ENCODE data around the gene LITAFD. TPM values are rescaled to one million over a fixed set of nuclear protein-coding genes. Genes with fewer than 3 reads are reported as not detected.

The LITAFD gene
- polyA plus RNA-seq, 1 donor from 2014 or later = not detected

DNA sequence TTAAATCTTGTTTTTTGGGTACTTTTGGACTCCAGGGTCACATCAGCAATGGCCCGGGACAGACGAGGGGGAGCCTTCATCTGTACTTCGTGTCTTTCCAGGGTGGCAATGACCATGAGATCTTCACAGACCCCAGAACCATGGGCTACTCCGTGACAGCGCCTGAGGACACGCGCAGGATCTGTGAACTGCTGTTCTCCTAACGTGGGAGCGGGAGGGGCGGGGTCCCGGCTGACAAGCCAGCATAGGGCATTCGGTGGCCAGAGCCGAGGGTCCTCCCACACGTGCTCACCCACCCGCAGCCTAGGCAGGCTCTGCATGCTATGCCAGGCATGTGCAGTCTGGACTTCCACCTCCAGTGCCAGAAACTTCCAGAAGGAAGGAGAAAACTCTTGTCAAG, 34.5 kb upstream of the LITAFD start:
- H3K9me2 ChIP-seq (ENCODE audit: insufficient read depth, low read length) = no peaks in the 10 kb centered on the region

DNA sequence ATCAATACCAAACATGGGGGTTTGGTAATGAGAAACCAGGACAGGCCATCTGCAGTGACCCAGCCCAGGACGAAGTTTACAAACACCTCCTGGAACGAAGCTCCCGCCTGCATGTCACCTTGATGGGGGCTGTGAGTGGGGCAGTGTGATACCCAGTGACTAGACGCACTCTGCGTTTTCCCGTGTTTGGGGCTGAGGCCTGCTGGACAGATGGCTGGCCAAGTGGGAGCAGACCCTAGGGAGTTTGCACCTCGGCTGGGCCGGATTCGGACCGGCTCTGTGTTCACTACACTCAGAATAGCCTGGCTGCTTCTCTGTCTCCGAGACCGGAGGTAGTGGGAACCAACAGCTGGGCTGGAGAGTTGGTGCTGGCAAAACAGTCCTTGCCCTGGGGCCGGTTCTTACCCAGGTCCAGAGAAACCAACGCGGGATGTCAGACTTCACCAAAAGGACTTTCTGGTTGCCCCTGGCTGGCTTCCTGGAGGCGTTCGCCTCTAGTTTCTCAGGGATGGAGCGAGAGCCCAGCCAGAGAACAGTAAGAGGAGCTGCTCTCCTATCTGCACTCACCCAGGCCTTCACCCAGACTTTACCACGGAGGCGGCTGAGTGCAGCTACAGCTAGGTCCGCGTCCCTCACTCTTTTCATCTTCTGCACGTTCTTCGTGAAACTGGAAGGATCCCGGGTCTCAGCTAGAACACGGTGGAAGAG, 33.8 kb upstream of the LITAFD start:
- H2AFZ ChIP-seq (ENCODE audit: low read depth, low read length) = no peak overlapping the region
- H3K4me2 ChIP-seq (ENCODE audit: low read length) = no peak overlapping the region
- H3K27ac ChIP-seq (ENCODE audit: low read length) = no peak overlapping the region
- no peaks in the 10 kb centered on the region for H4K20me1 ChIP-seq (ENCODE audit: insufficient read depth)
- no peaks in the 10 kb centered on the region for H3K9me2 ChIP-seq (ENCODE audit: insufficient read depth, low read length)
- no peaks in the 10 kb centered on the region for H3F3A ChIP-seq (ENCODE audit: insufficient read depth, low read length, poor library complexity, severe bottlenecking)
- no peaks in the 10 kb centered on the region for H3K9me3 ChIP-seq (ENCODE audit: low read length)
- no peak overlapping the region for H3K4me3 ChIP-seq (ENCODE audit: low read length)
- no peak overlapping the region for H3K9ac ChIP-seq (ENCODE audit: low read length)
- H3K36me3 ChIP-seq (ENCODE audit: insufficient read depth, low read length) = no peaks in the 10 kb centered on the region
- no peak for TF ChIP-seq MXI1 (conservative IDR thresholded peaks at IDR 0.05; ENCODE audit: poor library complexity, severe bottlenecking)
- TF ChIP-seq SMC3 (conservative IDR thresholded peaks at IDR 0.05; ENCODE audit: poor library complexity) = no peak
- no peak for TF ChIP-seq RAD21 (conservative IDR thresholded peaks at IDR 0.05)
- no peaks in the 10 kb centered on the region for H3K27me3 ChIP-seq (ENCODE audit: insufficient read depth, low read depth, low read length)
- H3K79me2 ChIP-seq (replicated peaks; ENCODE audit: insufficient read depth, low read length) = no peaks in the 10 kb centered on the region

More for the DNA sequence above, 34.5 kb upstream of the LITAFD start:
- no peak overlapping the region for H2AFZ ChIP-seq (ENCODE audit: low read depth, low read length)
- H3K27ac ChIP-seq (ENCODE audit: low read length) = no peak overlapping the region
- no peaks in the 10 kb centered on the region for H3K27me3 ChIP-seq (ENCODE audit: insufficient read depth, low read depth, low read length)
- no peaks in the 10 kb centered on the region for H3K36me3 ChIP-seq (ENCODE audit: insufficient read depth, low read length)
- H3K79me2 ChIP-seq (replicated peaks; ENCODE audit: insufficient read depth, low read length) = no peaks in the 10 kb centered on the region
- H4K20me1 ChIP-seq (ENCODE audit: insufficient read depth) = no peaks in the 10 kb centered on the region
- H3K4me2 ChIP-seq (ENCODE audit: low read length) = no peak overlapping the region
- no peak overlapping the region for H3K9ac ChIP-seq (ENCODE audit: low read length)
- TF ChIP-seq POLR2AphosphoS5 (IDR thresholded peaks at IDR 0.05) (no peak), EZH2 (IDR thresholded peaks at IDR 0.05; ENCODE audit: borderline replicate concordance, insufficient read depth, low read length, poor library complexity, severe bottlenecking) (no peak), RAD21 (conservative IDR thresholded peaks at IDR 0.05) (no peak), TAF1 (IDR thresholded peaks at IDR 0.05; ENCODE audit: low read depth) (no peak), SMC3 (conservative IDR thresholded peaks at IDR 0.05; ENCODE audit: poor library complexity) (no peak), EP300 (conservative IDR thresholded peaks at IDR 0.05; ENCODE audit: poor library complexity, severe bottlenecking) (no peak), MXI1 (conservative IDR thresholded peaks at IDR 0.05; ENCODE audit: poor library complexity, severe bottlenecking) (no peak)
- TF ChIP-seq, protein P1, sequence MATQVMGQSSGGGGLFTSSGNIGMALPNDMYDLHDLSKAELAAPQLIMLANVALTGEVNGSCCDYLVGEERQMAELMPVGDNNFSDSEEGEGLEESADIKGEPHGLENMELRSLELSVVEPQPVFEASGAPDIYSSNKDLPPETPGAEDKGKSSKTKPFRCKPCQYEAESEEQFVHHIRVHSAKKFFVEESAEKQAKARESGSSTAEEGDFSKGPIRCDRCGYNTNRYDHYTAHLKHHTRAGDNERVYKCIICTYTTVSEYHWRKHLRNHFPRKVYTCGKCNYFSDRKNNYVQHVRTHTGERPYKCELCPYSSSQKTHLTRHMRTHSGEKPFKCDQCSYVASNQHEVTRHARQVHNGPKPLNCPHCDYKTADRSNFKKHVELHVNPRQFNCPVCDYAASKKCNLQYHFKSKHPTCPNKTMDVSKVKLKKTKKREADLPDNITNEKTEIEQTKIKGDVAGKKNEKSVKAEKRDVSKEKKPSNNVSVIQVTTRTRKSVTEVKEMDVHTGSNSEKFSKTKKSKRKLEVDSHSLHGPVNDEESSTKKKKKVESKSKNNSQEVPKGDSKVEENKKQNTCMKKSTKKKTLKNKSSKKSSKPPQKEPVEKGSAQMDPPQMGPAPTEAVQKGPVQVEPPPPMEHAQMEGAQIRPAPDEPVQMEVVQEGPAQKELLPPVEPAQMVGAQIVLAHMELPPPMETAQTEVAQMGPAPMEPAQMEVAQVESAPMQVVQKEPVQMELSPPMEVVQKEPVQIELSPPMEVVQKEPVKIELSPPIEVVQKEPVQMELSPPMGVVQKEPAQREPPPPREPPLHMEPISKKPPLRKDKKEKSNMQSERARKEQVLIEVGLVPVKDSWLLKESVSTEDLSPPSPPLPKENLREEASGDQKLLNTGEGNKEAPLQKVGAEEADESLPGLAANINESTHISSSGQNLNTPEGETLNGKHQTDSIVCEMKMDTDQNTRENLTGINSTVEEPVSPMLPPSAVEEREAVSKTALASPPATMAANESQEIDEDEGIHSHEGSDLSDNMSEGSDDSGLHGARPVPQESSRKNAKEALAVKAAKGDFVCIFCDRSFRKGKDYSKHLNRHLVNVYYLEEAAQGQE (IDR thresholded peaks at IDR 0.05; ENCODE audit: borderline replicate concordance) = no peak
- TF ChIP-seq, protein P2, sequence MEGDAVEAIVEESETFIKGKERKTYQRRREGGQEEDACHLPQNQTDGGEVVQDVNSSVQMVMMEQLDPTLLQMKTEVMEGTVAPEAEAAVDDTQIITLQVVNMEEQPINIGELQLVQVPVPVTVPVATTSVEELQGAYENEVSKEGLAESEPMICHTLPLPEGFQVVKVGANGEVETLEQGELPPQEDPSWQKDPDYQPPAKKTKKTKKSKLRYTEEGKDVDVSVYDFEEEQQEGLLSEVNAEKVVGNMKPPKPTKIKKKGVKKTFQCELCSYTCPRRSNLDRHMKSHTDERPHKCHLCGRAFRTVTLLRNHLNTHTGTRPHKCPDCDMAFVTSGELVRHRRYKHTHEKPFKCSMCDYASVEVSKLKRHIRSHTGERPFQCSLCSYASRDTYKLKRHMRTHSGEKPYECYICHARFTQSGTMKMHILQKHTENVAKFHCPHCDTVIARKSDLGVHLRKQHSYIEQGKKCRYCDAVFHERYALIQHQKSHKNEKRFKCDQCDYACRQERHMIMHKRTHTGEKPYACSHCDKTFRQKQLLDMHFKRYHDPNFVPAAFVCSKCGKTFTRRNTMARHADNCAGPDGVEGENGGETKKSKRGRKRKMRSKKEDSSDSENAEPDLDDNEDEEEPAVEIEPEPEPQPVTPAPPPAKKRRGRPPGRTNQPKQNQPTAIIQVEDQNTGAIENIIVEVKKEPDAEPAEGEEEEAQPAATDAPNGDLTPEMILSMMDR (IDR thresholded peaks at IDR 0.05; ENCODE audit: poor library complexity, severe bottlenecking) = no peak
- no peaks in the 10 kb centered on the region for H3K9me3 ChIP-seq (ENCODE audit: low read length)
- H3K4me3 ChIP-seq (ENCODE audit: low read length) = no peak overlapping the region
- H3F3A ChIP-seq (ENCODE audit: insufficient read depth, low read length, poor library complexity, severe bottlenecking) = no peaks in the 10 kb centered on the region
